Measurements from ENCODE around the gene TLK2.
"Not testable (repeated sequence)": the region's sequence is repeated elsewhere in the genome, so short reads cannot be mapped to it uniquely, and the experiment has no call there.

Gene TLK2

GRCh38 chr17:62478424-62478879, at the start of gene TLK2:
Gene TLK2 (plus strand): TSS chr17:62478825. CDS start chr17:62481126, 2,301 bp downstream.
- DNase-seq = peak; percentile 80

DNA sequence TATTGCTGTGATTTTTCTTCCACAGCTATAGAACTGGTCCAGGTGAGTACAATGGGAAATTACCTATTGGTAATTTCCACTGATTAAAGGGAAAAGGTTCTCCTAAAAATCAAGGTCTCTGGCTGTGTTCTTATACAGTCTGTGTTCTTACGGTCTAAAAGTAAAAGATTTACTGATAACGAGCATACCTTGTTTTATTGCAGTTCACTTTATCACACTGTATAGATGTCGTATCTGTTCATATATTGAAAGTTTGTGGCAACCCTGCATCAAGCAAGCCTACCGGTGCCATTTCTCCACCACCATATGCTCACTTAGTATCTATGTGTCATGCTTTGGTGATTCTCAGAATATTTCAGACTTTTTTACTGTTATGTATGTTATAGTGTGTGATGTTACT, 43.4 kb upstream of the TLK2 start:
- DNase-seq = not testable (repeated sequence)

DNA sequence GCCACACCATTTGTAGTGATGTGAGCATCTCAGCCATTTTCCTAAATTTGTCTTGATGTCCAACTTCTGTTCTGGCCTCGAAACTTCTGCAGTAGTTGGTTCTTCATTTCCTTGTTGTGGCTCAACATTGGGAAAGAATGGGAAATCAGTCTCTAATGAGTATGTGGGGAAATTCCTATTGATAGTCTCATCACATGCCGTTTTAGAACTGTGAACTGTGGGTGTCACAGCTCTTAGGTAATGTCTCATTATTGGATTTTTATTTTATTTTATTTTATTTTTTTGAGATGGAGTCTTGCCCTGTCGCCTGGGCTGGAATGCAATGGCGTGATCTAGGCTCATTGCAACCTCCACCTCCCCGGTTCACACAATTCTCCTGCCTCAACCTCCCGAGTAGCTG, 37.4 kb upstream of the TLK2 start:
- not testable (repeated sequence) for DNase-seq

DNA sequence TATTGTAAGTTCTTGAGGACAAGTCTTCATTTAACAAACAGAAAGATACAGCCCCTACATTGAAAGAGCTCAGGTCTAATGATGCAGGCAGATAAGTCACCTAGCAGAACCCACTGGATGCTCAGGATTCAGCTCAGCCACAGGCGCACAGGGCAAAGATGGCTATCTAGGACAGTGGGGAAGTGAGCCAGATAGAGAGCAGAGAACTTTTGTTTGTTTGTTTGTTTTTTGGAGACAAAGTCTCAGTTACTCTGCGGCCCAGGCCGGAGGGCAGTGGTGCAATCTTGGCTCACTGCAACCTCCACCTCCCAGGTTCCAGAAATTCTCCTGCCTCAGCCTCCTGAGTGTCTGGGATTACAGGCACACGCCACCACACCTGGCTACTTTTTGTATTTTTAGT, 34.6 kb upstream of the TLK2 start:
- DNase-seq = no peak

DNA sequence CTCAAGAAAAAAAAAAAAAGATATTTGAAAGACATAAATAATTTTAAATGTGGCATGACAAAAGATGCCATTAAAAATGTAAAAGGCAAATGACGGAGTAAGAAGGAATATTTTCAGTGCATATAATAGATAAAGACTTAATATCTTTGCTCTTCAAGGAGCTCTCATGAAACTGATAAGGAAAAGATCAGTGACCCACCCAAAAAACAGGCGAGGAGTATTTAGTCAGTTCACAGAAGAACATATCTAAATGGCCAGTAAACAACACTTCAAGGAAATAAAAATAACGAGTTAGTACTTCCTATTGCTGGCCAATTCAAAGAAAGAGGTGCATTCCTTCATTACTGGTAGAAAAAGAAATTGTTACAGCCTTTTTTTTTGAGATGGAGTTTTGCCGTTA, 32.8 kb upstream of the TLK2 start:
- not testable (repeated sequence) for DNase-seq

GRCh38 chr17:62452195-62452594, 26.4 kb upstream of the TLK2 start:
- not testable (repeated sequence) for DNase-seq

DNA sequence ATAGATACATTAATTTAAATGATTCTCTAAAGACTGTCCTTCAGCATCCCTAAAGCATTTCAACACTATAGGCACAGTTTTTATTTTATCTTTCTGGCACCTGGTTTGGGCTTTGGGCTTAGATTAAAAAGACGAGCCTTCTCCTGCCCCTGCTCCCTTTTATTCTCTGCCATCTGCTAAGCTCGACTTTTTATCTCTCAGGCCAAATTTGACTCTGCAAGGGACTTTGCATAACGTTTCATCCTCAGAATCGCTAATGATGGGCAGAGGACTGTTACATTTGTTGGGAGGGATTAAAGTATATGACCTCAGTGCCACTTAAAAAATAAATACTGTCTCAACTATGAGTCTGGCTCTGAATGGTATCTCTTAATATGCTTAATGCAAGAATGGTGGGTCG, 25.6 kb upstream of the TLK2 start:
- DNase-seq = not testable (repeated sequence)

DNA sequence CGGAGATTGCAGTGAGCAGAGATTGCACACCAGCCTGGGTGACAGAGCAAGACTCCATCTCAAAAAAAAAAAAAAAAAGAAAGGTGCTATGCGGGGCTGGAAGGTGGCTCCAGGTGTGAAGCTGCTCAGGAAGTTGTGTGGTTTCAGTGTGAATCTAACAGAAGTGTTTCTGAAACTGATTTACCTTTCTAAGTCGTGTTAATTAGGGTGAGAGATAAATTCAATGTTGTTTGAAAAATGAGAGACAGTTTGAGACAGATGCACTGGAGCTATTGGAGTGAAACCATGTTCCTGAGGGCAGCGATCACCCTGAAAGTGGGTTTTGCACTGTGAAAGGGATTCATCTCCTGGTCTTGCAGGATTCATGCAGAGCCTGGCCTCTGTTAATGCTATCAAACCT, 25.0 kb upstream of the TLK2 start:
- DNase-seq = not testable (repeated sequence)

DNA sequence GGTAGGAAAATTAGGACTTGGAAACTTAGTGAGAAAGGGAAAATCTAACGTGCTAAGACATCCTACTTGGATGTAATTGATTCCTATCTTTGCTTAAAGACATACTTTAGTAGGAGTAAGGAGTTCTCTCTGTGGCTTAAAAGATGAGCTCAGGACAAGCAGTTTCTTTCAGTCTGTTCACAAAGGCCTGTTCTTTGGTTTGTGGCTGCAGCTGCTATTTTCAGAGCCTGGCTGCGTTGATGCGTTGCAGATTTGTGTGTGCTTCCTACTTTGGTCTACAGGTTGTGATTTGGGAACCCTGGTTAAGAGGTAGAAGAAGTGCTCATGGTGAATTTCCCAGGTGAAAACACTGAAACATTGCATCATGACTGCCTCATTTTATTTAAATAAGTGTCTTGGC, 24.5 kb upstream of the TLK2 start:
- DNase-seq = not testable (repeated sequence)

DNA sequence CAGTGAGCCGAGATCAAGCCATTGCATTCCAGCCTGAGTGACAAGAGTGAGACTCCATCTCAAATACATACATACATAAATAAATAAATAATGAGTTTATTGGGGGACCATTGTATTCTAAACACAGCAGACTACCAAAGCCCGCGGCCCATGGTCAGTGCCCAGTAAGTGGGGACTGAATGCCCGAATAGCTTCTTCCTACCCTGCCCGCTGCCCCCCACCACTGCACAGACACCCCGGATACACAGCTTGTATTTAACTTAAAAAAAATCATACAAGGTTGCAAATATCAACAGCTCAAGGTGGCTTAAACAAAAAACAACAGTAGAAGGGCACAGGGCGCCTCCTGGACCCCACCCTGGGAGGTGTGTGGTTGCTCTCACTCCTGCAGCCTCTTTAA, 22.6 kb upstream of the TLK2 start:
- DNase-seq = no peak

GRCh38 chr17:62458483-62458882, 20.1 kb upstream of the TLK2 start:
- not testable (repeated sequence) for DNase-seq

DNA sequence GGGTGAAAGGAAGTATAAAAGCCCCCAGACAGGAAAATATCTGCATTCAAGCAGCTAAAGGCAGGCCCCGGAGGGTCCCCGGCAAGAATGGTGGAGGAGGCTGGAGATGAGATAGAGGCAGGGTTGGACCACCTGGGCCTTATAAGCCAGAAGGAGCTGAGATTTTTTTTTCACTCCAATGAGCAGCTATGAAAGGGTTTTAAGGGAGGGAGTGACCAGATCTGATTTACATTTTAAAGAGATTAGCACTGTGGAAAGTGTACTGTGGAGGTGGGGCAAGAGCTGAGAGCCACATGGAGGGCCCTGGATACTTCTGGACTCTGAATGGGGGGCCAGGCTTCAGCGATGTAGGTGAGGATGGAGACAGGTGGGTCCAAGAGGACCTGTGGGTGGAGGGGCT, 14.2 kb upstream of the TLK2 start:
- not testable (repeated sequence) for DNase-seq

GRCh38 chr17:62465271-62465670, 13.4 kb upstream of the TLK2 start:
- DNase-seq = not testable (repeated sequence)

DNA sequence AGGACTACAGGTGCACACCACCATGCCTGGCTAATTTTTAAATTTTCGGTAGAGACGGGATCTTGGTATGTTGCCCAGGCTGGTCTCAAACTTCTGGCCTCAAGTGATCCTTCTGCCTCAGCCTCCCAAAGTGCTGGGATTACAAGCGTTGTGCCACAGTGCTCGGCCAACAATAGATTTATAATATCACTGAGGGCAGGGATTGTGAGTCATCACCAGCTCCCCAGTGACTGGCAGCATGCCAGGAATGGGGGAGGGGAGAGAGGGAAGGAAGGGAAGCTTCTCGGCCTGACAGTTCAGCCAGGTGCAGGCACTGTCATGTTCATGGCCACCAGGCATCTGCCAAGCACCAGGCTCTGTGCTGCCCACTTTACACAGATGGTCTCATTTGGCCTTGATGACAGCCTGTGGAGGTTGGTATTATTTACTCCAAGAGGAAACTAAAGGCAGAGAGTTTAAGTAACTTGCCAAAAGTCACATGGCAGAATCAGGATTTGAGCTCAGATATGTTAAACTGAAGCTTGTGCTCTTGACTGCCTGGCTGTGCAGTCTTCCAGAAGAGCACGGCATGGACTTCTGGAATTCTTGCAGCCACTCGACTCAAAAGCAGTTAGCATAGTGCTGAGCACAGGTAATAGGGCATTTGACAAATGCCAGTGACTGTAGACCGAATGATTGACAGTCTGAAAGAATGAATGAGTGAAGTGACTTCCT, 7.8 kb upstream of the TLK2 start:
- DNase-seq = peak; percentile 41

DNA sequence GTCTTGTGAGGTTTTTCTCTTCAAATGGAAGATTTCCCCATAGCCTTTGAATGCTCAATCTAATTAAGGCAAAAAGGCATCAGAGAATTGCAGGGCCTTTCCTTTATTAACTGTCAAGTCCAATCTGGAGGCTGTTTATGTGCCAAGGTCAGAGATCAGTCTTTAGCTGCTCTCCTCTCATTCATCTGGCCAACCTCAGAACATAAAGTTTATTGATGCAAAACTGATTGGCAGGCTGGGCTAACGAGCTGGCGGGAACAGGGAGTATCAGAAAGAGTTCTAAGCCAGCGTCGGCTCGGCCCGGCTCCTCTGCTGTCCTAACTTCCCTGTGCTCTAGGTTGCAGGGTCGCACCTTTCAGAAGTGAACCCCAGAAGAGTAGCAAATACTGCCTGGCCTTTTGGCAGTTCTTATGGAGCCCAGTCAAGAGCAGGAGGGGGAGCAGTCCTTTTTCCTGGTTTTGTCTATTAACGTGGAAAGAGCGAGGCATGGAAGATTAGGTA, 7.2 kb upstream of the TLK2 start:
- not testable (repeated sequence) for DNase-seq

DNA sequence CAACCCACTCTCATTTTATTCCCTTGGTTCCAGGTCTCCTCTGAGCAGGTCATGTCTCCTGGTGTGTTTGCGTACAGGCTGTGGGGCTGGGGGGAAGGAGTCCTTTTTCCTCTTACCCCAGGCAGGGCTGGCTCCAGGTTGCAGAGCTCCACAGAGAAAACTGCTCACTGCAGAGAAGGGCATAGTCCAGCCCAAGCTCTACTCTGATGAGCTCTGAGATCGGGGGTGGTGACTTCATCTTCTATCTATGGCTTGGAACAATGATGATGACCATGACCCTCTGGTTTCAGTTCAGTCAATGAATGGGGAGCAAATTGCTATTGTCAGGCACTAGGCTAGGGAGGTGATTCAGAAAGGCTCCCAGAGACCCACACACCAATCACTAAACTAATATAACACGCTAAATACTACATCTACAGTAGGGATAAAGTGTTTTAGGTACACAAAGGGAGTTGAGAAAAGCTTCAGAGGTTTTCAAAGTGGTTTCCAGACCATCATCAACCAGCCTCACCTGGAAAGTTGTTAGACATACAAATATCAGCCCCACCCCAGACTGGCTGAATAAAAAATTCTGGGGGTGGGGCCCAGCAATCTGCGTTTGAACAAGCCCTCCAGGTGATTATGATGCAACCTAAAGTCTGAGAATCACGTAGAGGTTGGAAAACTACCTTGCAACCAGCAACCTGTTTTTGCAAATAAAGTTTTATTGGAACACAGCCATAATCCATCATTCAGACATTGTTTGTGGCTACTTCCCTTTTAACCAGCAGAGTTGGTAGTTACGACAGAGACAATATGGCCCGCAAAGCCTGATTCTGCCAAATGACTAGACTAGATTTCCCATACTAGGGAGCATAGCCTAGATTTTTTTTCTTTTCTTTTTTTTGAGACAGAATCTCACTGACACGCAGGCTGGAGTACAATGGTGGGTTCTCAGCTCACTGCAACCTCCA, 5.3 kb upstream of the TLK2 start:
- not testable (repeated sequence) for DNase-seq

DNA sequence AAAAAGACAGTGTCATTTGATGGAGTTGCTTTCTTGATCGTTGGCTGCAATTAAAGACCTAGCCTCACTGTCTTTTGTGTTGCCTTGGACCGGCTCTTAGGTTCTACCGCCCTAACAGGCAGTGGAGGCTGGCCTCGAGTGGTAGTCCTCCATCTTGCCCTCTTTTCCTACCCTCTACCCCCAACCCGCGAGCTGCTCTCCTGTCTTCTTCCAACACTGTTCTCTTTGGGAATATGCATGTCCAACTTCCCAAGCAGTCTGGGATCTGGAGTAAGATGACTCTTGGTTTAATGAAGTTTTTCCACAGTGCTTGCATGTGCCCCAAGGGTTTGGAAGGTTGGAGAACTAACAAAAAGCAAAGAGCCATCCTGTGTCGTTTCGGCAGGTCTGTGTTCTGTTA, 1.5 kb upstream of the TLK2 start:
- DNase-seq = not testable (repeated sequence)

DNA sequence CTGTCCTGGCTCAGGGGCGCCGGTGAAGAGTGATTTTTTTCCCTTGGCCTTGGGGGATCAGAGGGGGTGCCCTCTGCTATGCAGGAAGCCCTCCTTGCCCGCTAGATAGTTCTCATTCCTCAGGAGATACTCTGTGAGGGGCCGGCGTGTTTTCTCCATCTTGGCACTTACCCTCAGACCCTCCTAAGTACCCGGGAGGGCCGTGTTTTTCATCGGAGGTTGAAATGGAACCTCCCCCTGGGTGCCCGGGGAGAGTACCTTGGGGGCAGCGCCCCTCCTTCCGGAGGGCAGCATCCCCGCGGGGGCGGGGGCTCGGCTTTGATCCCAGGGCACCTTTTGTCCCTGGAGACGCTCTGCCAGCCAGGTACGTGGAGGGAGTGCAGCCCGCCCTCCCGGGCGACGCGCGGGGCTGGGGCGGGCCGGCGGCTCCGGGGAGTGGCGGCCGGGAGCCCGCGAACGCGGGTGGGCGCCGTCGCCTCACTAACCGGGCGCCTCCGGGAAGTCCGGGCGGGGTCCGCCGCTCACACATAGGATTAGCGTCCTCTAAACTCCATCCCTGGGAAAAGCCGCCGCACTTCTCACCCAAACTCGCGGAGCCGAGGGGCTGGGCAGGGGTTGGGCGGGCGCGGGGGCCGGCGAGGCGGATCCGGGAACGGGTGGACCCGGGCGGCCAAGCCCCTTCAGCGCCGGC, 762 bp upstream of the TLK2 start:
- peak; percentile 13 for DNase-seq

- peak; percentile 38 for DNase-seq
Measured at GRCh38 chr17:62478880-62479638, 434 bp downstream of the TLK2 start.

GRCh38 chr17:62479639-62480258, 1.1 kb downstream of the TLK2 start:
- not testable (repeated sequence) for DNase-seq

DNA sequence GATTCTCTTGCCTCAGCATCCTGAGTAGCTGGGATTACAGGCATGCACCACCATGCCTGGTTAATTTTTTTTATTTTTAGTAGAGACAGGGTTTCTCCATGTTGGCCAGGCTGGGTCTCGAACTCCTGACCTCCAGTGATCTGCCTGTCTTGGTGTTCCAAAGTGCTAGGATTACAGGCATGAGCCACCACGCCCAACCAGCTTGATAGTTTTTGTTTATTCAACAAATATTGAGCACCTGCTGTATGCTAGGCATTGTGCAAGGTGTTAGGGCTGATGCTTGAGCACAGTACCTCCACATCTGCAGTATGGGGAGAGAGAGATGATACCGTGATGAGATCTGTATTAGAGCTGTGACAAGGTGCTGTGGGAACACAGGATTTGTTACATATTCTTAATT, 3.9 kb downstream of the TLK2 start:
- DNase-seq = not testable (repeated sequence)

- not testable (repeated sequence) for DNase-seq
Measured at GRCh38 chr17:62490990-62491389, 12.4 kb downstream of the TLK2 start.

Data from stimulated activated naive CD4-positive, alpha-beta T cell treated with Interleukin-2 at 50 U/mL for 16 hours (primary cell).